Measurements from ENCODE around the gene MFSD2A. TPM values are rescaled to one million over a fixed set of nuclear protein-coding genes. Genes with fewer than 3 reads are reported as not detected.

The MFSD2A gene
- total RNA-seq, 1 experiment from 2014 or later = 19.9 TPM

DNA sequence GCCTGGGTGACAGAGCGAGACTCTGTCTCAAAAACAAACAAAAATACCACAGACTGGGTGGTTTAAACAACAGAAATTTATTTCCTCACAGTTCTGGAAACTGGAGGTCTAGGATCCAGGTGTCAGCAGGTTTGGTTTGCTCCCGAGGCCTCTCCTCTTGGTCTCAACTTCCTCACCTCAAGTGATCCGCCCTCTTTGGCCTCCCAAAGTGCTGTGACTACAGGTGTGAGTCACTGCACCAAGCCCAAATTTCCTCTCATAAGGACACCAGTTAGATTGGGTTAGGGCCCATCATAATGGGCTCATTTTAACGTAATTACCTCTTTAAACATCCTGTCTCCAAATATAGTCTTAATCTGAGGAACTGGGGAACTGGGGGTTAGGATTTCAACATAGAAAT lies 35.5 kb downstream of the MFSD2A start:
- Histone ChIP-seq H4K20me1 (ENCODE audit: control insufficient read depth, insufficient read depth, insufficient read length) (no peaks in the 10 kb centered on the region), H3K23ac (ENCODE audit: insufficient read length, low read depth, low read length) (no peak overlapping the region), H4K8ac (replicated peaks; ENCODE audit: insufficient read length, low read depth, low read length) (no peak overlapping the region), H2AFZ (ENCODE audit: low read length) (no peak overlapping the region), H3K9ac (ENCODE audit: extremely low read depth, insufficient read length, low read length) (no peak overlapping the region), H2BK15ac (ENCODE audit: low read depth, low read length) (no peak overlapping the region), H3K9me3 (ENCODE audit: control insufficient read depth, low read depth, low read length) (no peaks in the 10 kb centered on the region), H2BK12ac (ENCODE audit: insufficient read length, low read depth, low read length) (no peak overlapping the region), H3K23me2 (ENCODE audit: insufficient read length, low read depth, low read length, poor library complexity, severe bottlenecking) (no peaks in the 10 kb centered on the region), H2BK5ac (ENCODE audit: insufficient read length, low read length) (no peak overlapping the region), H3K4me1 (ENCODE audit: insufficient read depth, low read length) (peaks cover 5% of the 10 kb centered on the region; the same call in 1 of the 2 replicates), H2BK20ac (ENCODE audit: low read depth, low read length, poor library complexity, severe bottlenecking) (no peak overlapping the region), H3K56ac (ENCODE audit: insufficient read length, low read depth, low read length) (no peak overlapping the region), H3K14ac (ENCODE audit: insufficient read depth, low read length) (no peak overlapping the region), H3K79me2 (ENCODE audit: insufficient read depth, low read length) (no peaks in the 10 kb centered on the region), H3K79me1 (ENCODE audit: insufficient read depth, low read depth, low read length, poor library complexity, severe bottlenecking) (no peaks in the 10 kb centered on the region), H2BK120ac (ENCODE audit: low read depth, low read length, poor library complexity, severe bottlenecking) (no peak overlapping the region), H4K5ac (ENCODE audit: insufficient read length, low read depth, low read length) (no peak overlapping the region), H3K27ac (ENCODE audit: insufficient read length, low read depth, low read length) (no peak overlapping the region), H3K27me3 (ENCODE audit: insufficient read depth, low read length) (no peaks in the 10 kb centered on the region), H3K18ac (ENCODE audit: insufficient read length, low read depth, low read length) (no peak overlapping the region), H3T11ph (ENCODE audit: low read length) (no peak overlapping the region), H3K4ac (ENCODE audit: low read depth, low read length) (no peak overlapping the region), H2AK5ac (ENCODE audit: insufficient read length, low read length) (no peak overlapping the region), H3K4me2 (ENCODE audit: insufficient read depth, insufficient read length, low read length) (no peak overlapping the region), H4K91ac (ENCODE audit: insufficient read length, low read depth, low read length) (no peak overlapping the region)
- Mint-ChIP-seq H3K4me3 (no peak overlapping the region), H3K27ac (no peak overlapping the region), H3K27me3 (ENCODE audit: low read depth) (no peaks in the 10 kb centered on the region), H3K36me3 (ENCODE audit: insufficient read depth in 1 of 3, low read depth in 3 of 3) (no peaks in the 10 kb centered on the region), H3K9me3 (no peaks in the 10 kb centered on the region), H3K4me1 (peaks cover 9% of the 10 kb centered on the region in 2 experiments)
- no CpG with 5 or more reads among the region's 4 CpGs for whole genome bisulfite sequencing (ENCODE audit: extremely low coverage, insufficient read length, low lambda C conversion rate)
- no peak for DNase-seq
- TF ChIP-seq, protein P1, sequence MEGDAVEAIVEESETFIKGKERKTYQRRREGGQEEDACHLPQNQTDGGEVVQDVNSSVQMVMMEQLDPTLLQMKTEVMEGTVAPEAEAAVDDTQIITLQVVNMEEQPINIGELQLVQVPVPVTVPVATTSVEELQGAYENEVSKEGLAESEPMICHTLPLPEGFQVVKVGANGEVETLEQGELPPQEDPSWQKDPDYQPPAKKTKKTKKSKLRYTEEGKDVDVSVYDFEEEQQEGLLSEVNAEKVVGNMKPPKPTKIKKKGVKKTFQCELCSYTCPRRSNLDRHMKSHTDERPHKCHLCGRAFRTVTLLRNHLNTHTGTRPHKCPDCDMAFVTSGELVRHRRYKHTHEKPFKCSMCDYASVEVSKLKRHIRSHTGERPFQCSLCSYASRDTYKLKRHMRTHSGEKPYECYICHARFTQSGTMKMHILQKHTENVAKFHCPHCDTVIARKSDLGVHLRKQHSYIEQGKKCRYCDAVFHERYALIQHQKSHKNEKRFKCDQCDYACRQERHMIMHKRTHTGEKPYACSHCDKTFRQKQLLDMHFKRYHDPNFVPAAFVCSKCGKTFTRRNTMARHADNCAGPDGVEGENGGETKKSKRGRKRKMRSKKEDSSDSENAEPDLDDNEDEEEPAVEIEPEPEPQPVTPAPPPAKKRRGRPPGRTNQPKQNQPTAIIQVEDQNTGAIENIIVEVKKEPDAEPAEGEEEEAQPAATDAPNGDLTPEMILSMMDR (conservative IDR thresholded peaks at IDR 0.05) = no peak

Data from H9 (cell line).